Measurements from ENCODE around the gene KRT32.
A peak's percentile ranks its signal among the peaks of the same experiment; 100 is the strongest.

KRT32 gene

GRCh38 chr17:41466988-41467387 lies at the start of gene KRT32:
Gene KRT32 (minus strand): TSS chr17:41467386. CDS start chr17:41467325, 61 bp downstream.
- no peak for DNase-seq

GRCh38 chr17:41516830-41517283 lies 49.7 kb upstream of the KRT32 start:
- DNase-seq = no peak

GRCh38 chr17:41516147-41516829 lies 49.1 kb upstream of the KRT32 start:
- DNase-seq = no peak

- no peak for DNase-seq
These were observed 46.0 kb upstream of the KRT32 start for GRCh38 chr17:41513168-41513547.

- no peak for DNase-seq
These were observed 45.5 kb upstream of the KRT32 start for GRCh38 chr17:41512546-41513167.

- no peak for DNase-seq
These were observed 44.5 kb upstream of the KRT32 start for GRCh38 chr17:41511716-41512115.

GRCh38 chr17:41511116-41511515 lies 43.9 kb upstream of the KRT32 start:
- DNase-seq = no peak

GRCh38 chr17:41510251-41511065 lies 43.3 kb upstream of the KRT32 start:
- no peak for DNase-seq

GRCh38 chr17:41507315-41507880 lies 40.2 kb upstream of the KRT32 start:
- DNase-seq = no peak

- no peak for DNase-seq
These were observed 38.9 kb upstream of the KRT32 start for GRCh38 chr17:41505809-41506767.

- no peak for DNase-seq
These were observed 38.0 kb upstream of the KRT32 start, which contains the start of gene KRT13 for GRCh38 chr17:41505007-41505808. Gene KRT13 (minus strand): TSS chr17:41505612. CDS start chr17:41505550, 62 bp downstream.

GRCh38 chr17:41504246-41504977 lies 37.2 kb upstream of the KRT32 start:
- DNase-seq = no peak

GRCh38 chr17:41503202-41503601 lies 36.0 kb upstream of the KRT32 start:
- DNase-seq = no peak

- DNase-seq = no peak
These were observed 33.1 kb upstream of the KRT32 start for GRCh38 chr17:41500131-41500911.

GRCh38 chr17:41499714-41500113 lies 32.5 kb upstream of the KRT32 start:
- no peak for DNase-seq

GRCh38 chr17:41498276-41498675 lies 31.1 kb upstream of the KRT32 start:
- no peak for DNase-seq

GRCh38 chr17:41496803-41497484 lies 29.8 kb upstream of the KRT32 start:
- peak; percentile 8 for DNase-seq

GRCh38 chr17:41494524-41494923 lies 27.3 kb upstream of the KRT32 start:
- no peak for DNase-seq

- DNase-seq = no peak
These were observed 25.6 kb upstream of the KRT32 start for GRCh38 chr17:41492771-41493170.
